HepG2 (cell line): ENCODE data around the gene ASPHD1. TPM values are rescaled to one million over a fixed set of nuclear protein-coding genes. Genes with fewer than 3 reads are reported as not detected.

Experiments used
- ARID5B ChIP-seq: IDR thresholded peaks from 2 replicates; pipeline ENCODE4 v1.4.0; 2020; ENCODE audit warnings: mild to moderate bottlenecking, missing genetic modification reagents
- ATAD3A ChIP-seq: sonication (generic); formaldehyde crosslinking; IDR thresholded peaks from 2 replicates; pipeline ENCODE4 v1.4.0; 2020; ENCODE audit warnings: missing genetic modification reagents
- BCL3 ChIP-seq: sonication (generic); formaldehyde crosslinking; IDR thresholded peaks from 2 replicates; pipeline ENCODE4 v1.5.1; 2020; ENCODE audit warnings: mild to moderate bottlenecking, missing genetic modification reagents, moderate library complexity
- GATA4 ChIP-seq: sonication (generic); IDR thresholded peaks from 2 replicates; pipeline ENCODE4 v1.6.1; 2016; ENCODE audit warnings: antibody characterized with exemption, low read depth, borderline replicate concordance
- HDAC2 ChIP-seq: sonication (generic); formaldehyde crosslinking; IDR thresholded peaks from 2 replicates; pipeline ENCODE4 v1.4.0; 2020; ENCODE audit warnings: missing genetic modification reagents
- HNF4G ChIP-seq, 2 experiments: sonication (generic) in 1 of 2; formaldehyde crosslinking in 1 of 2; IDR thresholded peaks; 2 replicates each; pipeline versions ENCODE4 v1.4.0 to v1.6.1; 2011 to 2020; ENCODE audit warnings: borderline replicate concordance in 2 of 2, low read depth in 2 of 2, mild to moderate bottlenecking in 2 of 2, low read length in 1 of 2, missing genetic modification reagents in 1 of 2, moderate library complexity in 1 of 2
- KDM5B ChIP-seq: sonication (generic); formaldehyde crosslinking; IDR thresholded peaks from 2 replicates; pipeline ENCODE4 v1.4.0; 2020; ENCODE audit warnings: missing genetic modification reagents, mild to moderate bottlenecking, borderline replicate concordance
- RXRA ChIP-seq: sonication (generic); formaldehyde crosslinking; IDR thresholded peaks from 2 replicates; pipeline ENCODE4 v1.5.1; 2020; ENCODE audit warnings: missing genetic modification reagents
- SAFB2 ChIP-seq: sonication (generic); formaldehyde crosslinking; IDR thresholded peaks from 2 replicates; pipeline ENCODE4 v1.5.1; 2020; ENCODE audit warnings: missing genetic modification reagents, low read depth, mild to moderate bottlenecking, borderline replicate concordance
- SMAD9 ChIP-seq: sonication (generic); formaldehyde crosslinking; IDR thresholded peaks from 2 replicates; pipeline ENCODE4 v1.5.1; 2020; ENCODE audit warnings: mild to moderate bottlenecking, missing genetic modification reagents
- SRY ChIP-seq: sonication (generic); formaldehyde crosslinking; IDR thresholded peaks from 2 replicates; pipeline ENCODE4 v1.8.0; 2022; ENCODE audit warnings: mild to moderate bottlenecking, missing genetic modification reagents
- TARDBP ChIP-seq: sonication (generic); formaldehyde crosslinking; IDR thresholded peaks from 2 replicates; pipeline ENCODE4 v1.8.0; 2022; ENCODE audit warnings: mild to moderate bottlenecking, missing genetic modification reagents
- TEF ChIP-seq: sonication (generic); formaldehyde crosslinking; IDR thresholded peaks from 2 replicates; pipeline ENCODE4 v1.5.0; 2020; ENCODE audit warnings: missing genetic modification reagents
- YY1 ChIP-seq: IDR thresholded peaks from 2 replicates; pipeline ENCODE4 v1.6.1; 2011; ENCODE audit warnings: low read length, low read depth, moderate library complexity, mild to moderate bottlenecking; ENCODE audit not compliant: insufficient read depth, insufficient replicate concordance
- ZFP91 ChIP-seq: sonication (generic); formaldehyde crosslinking; IDR thresholded peaks from 2 replicates; pipeline ENCODE4 v1.9.0; 2022; ENCODE audit warnings: missing genetic modification reagents, mild to moderate bottlenecking, borderline replicate concordance
- ZMYM2 ChIP-seq: sonication (generic); formaldehyde crosslinking; IDR thresholded peaks from 2 replicates; pipeline ENCODE4 v1.8.0; 2022; ENCODE audit warnings: mild to moderate bottlenecking, missing genetic modification reagents
- ZNF274 ChIP-seq: sonication (generic); formaldehyde crosslinking; IDR thresholded peaks from 2 replicates; pipeline ENCODE4 v1.5.1; 2020; ENCODE audit warnings: mild to moderate bottlenecking, missing genetic modification reagents
- ZNF331 ChIP-seq: sonication (generic); formaldehyde crosslinking; IDR thresholded peaks from 2 replicates; pipeline ENCODE4 v1.4.0; 2020; ENCODE audit warnings: missing genetic modification reagents
- ZNF441 ChIP-seq: sonication (generic); formaldehyde crosslinking; IDR thresholded peaks from 2 replicates; pipeline ENCODE4 v1.7.0; 2021; ENCODE audit warnings: missing genetic modification reagents, borderline replicate concordance
- ZNF451 ChIP-seq: sonication (generic); formaldehyde crosslinking; IDR thresholded peaks from 2 replicates; pipeline ENCODE4 v1.5.0; 2020; ENCODE audit warnings: mild to moderate bottlenecking, missing genetic modification reagents
- ZNF501 ChIP-seq: sonication (generic); formaldehyde crosslinking; IDR thresholded peaks from 2 replicates; pipeline ENCODE4 v1.5.1; 2020; ENCODE audit warnings: mild to moderate bottlenecking, moderate library complexity, missing genetic modification reagents
- ZNF572 ChIP-seq: sonication (generic); formaldehyde crosslinking; IDR thresholded peaks from 2 replicates; pipeline ENCODE4 v1.5.1; 2020; ENCODE audit warnings: mild to moderate bottlenecking, missing genetic modification reagents
- ZSCAN22 ChIP-seq: sonication (generic); formaldehyde crosslinking; IDR thresholded peaks from 2 replicates; pipeline ENCODE4 v1.4.0; 2020; ENCODE audit warnings: mild to moderate bottlenecking, missing genetic modification reagents
- ZSCAN25 ChIP-seq: sonication (generic); formaldehyde crosslinking; IDR thresholded peaks from 2 replicates; pipeline ENCODE4 v1.8.0; 2022; ENCODE audit warnings: mild to moderate bottlenecking, missing genetic modification reagents
- polyA plus RNA-seq, 8 experiments: library from polyadenylated mRNA; depleted of rRNA in 3 of 8; stranded (reverse) in 7 of 8; unstranded in 1 of 8; fragments of >200 nt; fragmentation: Illumina TruSeq in 4 of 8; extraction: Trizol in 4 of 8; gene quantifications; 2 replicates each; pipeline versions ENCODE4 v1.2.1 to v1.2.3, GENCODE V29; 2011 to 2016; ENCODE audit warnings: low read depth in 4 of 8, missing spikeins in 1 of 8, mixed read lengths in 1 of 8; ENCODE audit not compliant: insufficient read depth in 1 of 8
- total RNA-seq, 5 experiments: library from RNA; depleted of rRNA; stranded (reverse); fragments of >200 nt; fragmentation: Illumina TruSeq; extraction: Trizol; gene quantifications; 2 replicates each; pipeline ENCODE4 v1.2.3, GENCODE V29; 2016; ENCODE audit warnings: low read depth in 1 of 5

The ASPHD1 gene
- total and polyA plus RNA-seq, 2 of the 13 experiments (the other 11 are each of a cell fraction or from before 2014, with no cell fraction given) = 13.1 to 19.7 TPM

GRCh38 chr16:29926711-29927052 is 26.4 kb downstream of the ASPHD1 start (continued):
- TF ChIP-seq ARID5B (CRISPR knock-in tag) (peak; percentile 9), BCL3 (CRISPR knock-in tag) (no peak), ZNF451 (CRISPR knock-in tag) (0 out of 2 replicates have a peak, but pooled peaks have one; percentile 6), TEF (CRISPR knock-in tag) (no peak), ZFP91 (CRISPR knock-in tag) (peak; percentile 48; the same call in 1 of the 2 replicates), ATAD3A (CRISPR knock-in tag) (no peak), YY1 (peak; percentile 13), ZNF572 (CRISPR knock-in tag) (0 out of 2 replicates have a peak, but pooled peaks have one; percentile 42), ZNF441 (CRISPR knock-in tag) (no peak), SRY (no peak), TARDBP (CRISPR knock-in tag) (no peak), GATA4 (no peak), HNF4G (IDR thresholded peaks at IDR 0.05; ENCODE audit: borderline replicate concordance, low read depth, low read length) (peak; percentile 62), HNF4G (CRISPR knock-in tag; IDR thresholded peaks at IDR 0.05; ENCODE audit: borderline replicate concordance, low read depth) (no peak), KDM5B (CRISPR knock-in tag) (0 out of 2 replicates have a peak, but pooled peaks have one; percentile 9), RXRA (CRISPR knock-in tag) (0 out of 2 replicates have a peak, but pooled peaks have one; percentile 3), ZNF501 (CRISPR knock-in tag) (no peak; the same call in 1 of the 2 replicates), ZSCAN22 (no peak), ZNF331 (CRISPR knock-in tag) (no peak), SMAD9 (CRISPR knock-in tag) (0 out of 2 replicates have a peak, but pooled peaks have one; percentile 11), HDAC2 (peak; percentile 2; the same call in 1 of the 2 replicates), ZSCAN25 (peak; percentile 55; the same call in 1 of the 2 replicates), ZMYM2 (no peak), SAFB2 (0 out of 2 replicates have a peak, but pooled peaks have one; percentile 19), ZNF274 (CRISPR knock-in tag) (0 out of 2 replicates have a peak, but pooled peaks have one; percentile 7)
